Breast epithelium (tissue), 4 donors: ENCODE measurements around the gene VEZT. TPM values are rescaled to one million over a fixed set of nuclear protein-coding genes. Genes with fewer than 3 reads are reported as not detected.
"Not testable (repeated sequence)": the region's sequence is repeated elsewhere in the genome, so short reads cannot be mapped to it uniquely, and the experiment has no call there.

Source experiments
- DNase-seq, 2 donors: peaks; one replicate each; pipeline ENCODE4 v3.0.0-alpha.2; 2019; ENCODE audit warnings: low spot score in 2 of 2
- H3K27ac ChIP-seq, 2 donors: fragments of 200-600 bp; sonication (generic) in 1 of 2; one replicate each; pipeline ENCODE4 v1.5.1; 2016 to 2019; ENCODE audit warnings: mild to moderate bottlenecking in 1 of 2
- H3K27me3 ChIP-seq, 2 donors: fragments of 200-600 bp; sonication (generic) in 1 of 2; one replicate each; pipeline versions ENCODE4 v1.5.1 to v1.6.0; 2017 to 2019; ENCODE audit warnings: control low read depth in 1 of 2, mild to moderate bottlenecking in 1 of 2
- H3K36me3 ChIP-seq: fragments of 200-600 bp; one replicate; pipeline ENCODE4 v1.5.1; 2019
- H3K4me1 ChIP-seq, 2 donors: fragments of 200-600 bp; sonication (generic); one replicate each; pipeline ENCODE4 v1.5.1; 2016 to 2019; ENCODE audit warnings: control low read depth in 1 of 2
- H3K4me3 ChIP-seq, 3 donors: fragments of 200-600 bp; sonication (generic); 1 replicate in 2 of 3; 2 replicates in 1 of 3; pipeline ENCODE4 v1.5.1; 2016 to 2019; ENCODE audit warnings: mild to moderate bottlenecking in 3 of 3, moderate library complexity in 2 of 3
- H3K9me3 ChIP-seq, 2 donors: fragments of 200-600 bp; sonication (generic) in 1 of 2; one replicate each; pipeline ENCODE4 v1.5.1; 2016 to 2019; ENCODE audit warnings: control low read depth in 1 of 2
- CTCF ChIP-seq, 3 donors: fragments of 450-650 bp; IDR thresholded peaks; one replicate each; pipeline ENCODE4 v1.5.1; 2016 to 2017; ENCODE audit warnings: antibody characterized with exemption in 3 of 3, mild to moderate bottlenecking in 3 of 3, moderate library complexity in 3 of 3
- POLR2A ChIP-seq: fragments of 450-650 bp; IDR thresholded peaks from one replicate; pipeline ENCODE4 v1.6.1; 2016; ENCODE audit warnings: antibody characterized with exemption, mild to moderate bottlenecking, moderate library complexity
- POLR2AphosphoS5 ChIP-seq, 3 donors: sonication (generic); formaldehyde crosslinking; IDR thresholded peaks; one replicate each; pipeline ENCODE4 v1.6.1; 2017; ENCODE audit warnings: antibody characterized with exemption in 3 of 3
- intact Hi-C: fragments of 100-400 bp; cut with DNase I; formaldehyde crosslinking; loops from one replicate; pipeline ENCODE4 v1.15.1; 2023; ENCODE audit warnings: low total_unique reads
- total RNA-seq, 3 donors: library from RNA; depleted of rRNA; stranded (reverse); fragments of >200 nt; gene quantifications; one replicate each; pipeline ENCODE4 v1.1.0, GENCODE V29; 2016

Gene VEZT
- total RNA-seq, 3 donors from 2014 or later = 72.8 to 126 (median 73.8) TPM

- no peak for DNase-seq
- Histone ChIP-seq H3K27ac (no peak overlapping the region), H3K4me1 (no peaks in the 10 kb centered on the region), H3K36me3 (no peaks in the 10 kb centered on the region), H3K27me3 (no peaks in the 10 kb centered on the region), H3K9me3 (no peaks in the 10 kb centered on the region), H3K4me3 (no peak overlapping the region)
- intact Hi-C loops = no loop called here
- TF ChIP-seq CTCF (IDR thresholded peaks at IDR 0.05) = no peak
- no peak for TF ChIP-seq POLR2A
- no peak for TF ChIP-seq POLR2AphosphoS5 (IDR thresholded peaks at IDR 0.05)
These were observed 73.9 kb downstream of the VEZT start for GRCh38 chr12:95291501-95291900.

- Histone ChIP-seq H3K4me1 (no peaks in the 10 kb centered on the region), H3K27me3 (no peaks in the 10 kb centered on the region), H3K36me3 (no peaks in the 10 kb centered on the region), H3K4me3 (no peak overlapping the region), H3K9me3 (no peaks in the 10 kb centered on the region), H3K27ac (no peak overlapping the region)
- TF ChIP-seq POLR2AphosphoS5 (IDR thresholded peaks at IDR 0.05) (no peak), CTCF (IDR thresholded peaks at IDR 0.05) (no peak), POLR2A (no peak)
- no peak for DNase-seq
- intact Hi-C loops = no loop called here
These were observed 81.3 kb downstream of the VEZT start for GRCh38 chr12:95298916-95299315.

GRCh38 chr12:95300286-95300685 lies 82.7 kb downstream of the VEZT start:
- Histone ChIP-seq H3K27me3 (no peaks in the 10 kb centered on the region), H3K27ac (no peak overlapping the region), H3K9me3 (no peaks in the 10 kb centered on the region), H3K4me3 (no peak overlapping the region), H3K36me3 (no peaks in the 10 kb centered on the region), H3K4me1 (no peaks in the 10 kb centered on the region)
- no peak for DNase-seq
- no peak for TF ChIP-seq POLR2A
- no peak for TF ChIP-seq POLR2AphosphoS5 (IDR thresholded peaks at IDR 0.05)
- intact Hi-C loops = no loop called here

DNA sequence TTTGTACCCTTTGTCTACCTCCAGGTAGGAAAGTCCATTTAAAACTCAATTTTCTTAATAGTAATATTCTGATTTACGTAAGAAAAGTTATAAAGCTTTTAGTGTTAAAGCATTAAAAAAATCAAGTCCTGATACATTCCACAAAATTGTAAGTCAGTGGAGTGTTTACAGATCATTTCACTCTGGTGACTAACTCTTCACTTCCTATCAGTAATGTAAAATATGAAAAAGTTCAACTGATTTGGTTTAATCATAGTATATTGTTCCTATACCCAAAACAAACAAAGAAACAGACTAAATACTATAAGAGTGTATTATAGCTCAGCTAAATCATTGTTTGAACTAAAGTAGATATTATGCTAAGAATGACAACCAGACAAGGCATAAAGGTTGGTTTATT lies 85.9 kb downstream of the VEZT start:
- no peaks in the 10 kb centered on the region for H3K9me3 ChIP-seq
- intact Hi-C loops = no loop called here
- no peak for DNase-seq
- H3K4me3 ChIP-seq = no peak overlapping the region
- no peak overlapping the region for H3K27ac ChIP-seq
- TF ChIP-seq POLR2A (no peak), POLR2AphosphoS5 (IDR thresholded peaks at IDR 0.05) (no peak), CTCF (IDR thresholded peaks at IDR 0.05) (no peak)
- no peaks in the 10 kb centered on the region for H3K27me3 ChIP-seq
- H3K36me3 ChIP-seq = no peaks in the 10 kb centered on the region
- H3K4me1 ChIP-seq = no peaks in the 10 kb centered on the region

DNA sequence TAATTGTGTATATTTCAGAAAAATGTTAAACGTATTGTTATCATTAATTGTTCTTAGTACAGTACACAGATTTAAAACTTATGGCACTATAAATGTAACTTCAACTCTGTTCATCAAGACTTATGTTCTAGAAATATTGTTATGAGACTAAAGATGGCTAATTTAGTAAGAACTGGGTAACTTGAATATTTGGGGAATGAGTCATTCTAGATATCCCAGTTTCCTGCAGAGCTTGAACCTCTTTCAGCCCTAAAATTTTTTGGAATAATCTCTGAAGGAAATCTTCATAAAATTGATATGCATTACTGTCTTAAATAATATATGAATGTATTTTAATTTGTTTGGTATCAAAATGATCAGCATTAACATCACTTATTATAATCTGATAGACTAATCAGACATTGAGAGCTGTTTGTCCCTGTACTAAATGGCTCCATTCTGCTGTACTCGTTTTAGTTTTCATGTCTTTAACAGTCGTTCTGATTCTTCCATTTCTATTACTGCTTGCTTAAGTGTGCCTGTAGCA lies 87.1 kb downstream of the VEZT start:
- Histone ChIP-seq H3K36me3 (no peaks in the 10 kb centered on the region), H3K27ac (no peak overlapping the region), H3K9me3 (no peaks in the 10 kb centered on the region), H3K4me3 (no peak overlapping the region), H3K27me3 (no peaks in the 10 kb centered on the region), H3K4me1 (no peaks in the 10 kb centered on the region)
- no peak for DNase-seq
- TF ChIP-seq POLR2A = no peak
- TF ChIP-seq CTCF (IDR thresholded peaks at IDR 0.05) = no peak
- TF ChIP-seq POLR2AphosphoS5 (IDR thresholded peaks at IDR 0.05) = no peak
- intact Hi-C loops = no loop called here

DNA sequence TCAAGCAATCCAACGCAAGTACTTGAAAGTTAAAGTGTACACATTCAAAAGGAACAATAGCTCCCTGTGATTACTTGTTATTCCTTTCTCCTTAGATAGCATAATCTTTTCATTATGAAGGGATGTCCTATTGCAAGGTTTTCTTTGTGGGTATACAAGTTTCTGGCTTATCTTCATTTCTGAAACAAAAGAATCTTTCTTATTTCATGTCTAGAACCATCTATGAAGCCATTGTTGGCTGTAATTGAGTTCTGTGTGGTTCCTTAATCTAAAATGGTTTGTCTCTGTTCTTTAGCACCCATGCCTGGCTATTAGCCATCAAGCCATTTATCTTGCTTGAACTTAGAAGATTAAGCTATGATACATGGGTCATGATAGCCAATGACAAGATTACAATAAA lies 95.0 kb downstream of the VEZT start:
- intact Hi-C loops = no loop called here
- Histone ChIP-seq H3K4me1 (no peaks in the 10 kb centered on the region), H3K4me3 (no peak overlapping the region), H3K27me3 (no peaks in the 10 kb centered on the region), H3K27ac (no peak overlapping the region), H3K9me3 (no peaks in the 10 kb centered on the region), H3K36me3 (no peaks in the 10 kb centered on the region)
- TF ChIP-seq POLR2A = no peak
- TF ChIP-seq CTCF (IDR thresholded peaks at IDR 0.05) = no peak
- TF ChIP-seq POLR2AphosphoS5 (IDR thresholded peaks at IDR 0.05) = no peak
- DNase-seq = no peak

DNA sequence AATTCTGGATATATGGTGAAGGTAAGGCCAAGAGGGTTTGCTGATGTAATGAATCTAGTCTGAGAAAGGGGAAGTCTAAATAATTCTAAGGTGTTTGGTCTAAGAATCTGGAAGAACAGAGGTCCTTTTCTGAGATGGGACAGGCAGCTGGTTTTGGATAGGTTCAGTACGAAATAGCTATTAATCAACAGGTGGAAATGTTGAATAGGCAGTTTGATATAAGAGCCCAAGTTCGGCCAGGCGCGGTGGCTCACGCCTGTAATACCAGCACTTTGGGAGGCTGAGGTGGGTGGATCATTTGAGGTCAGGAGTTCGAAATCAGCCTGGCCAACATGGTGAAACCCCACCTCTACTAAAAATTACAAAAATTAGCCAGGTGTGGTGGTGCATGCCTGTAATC lies 97.1 kb downstream of the VEZT start:
- not testable (repeated sequence) for H3K27me3 ChIP-seq, H3K4me3 ChIP-seq, DNase-seq, H3K4me1 ChIP-seq, H3K9me3 ChIP-seq, H3K27ac ChIP-seq, H3K36me3 ChIP-seq
- intact Hi-C loops = loop anchor here (2.0 kb wide), 1 partner anchor 50 kb away; no protein-coding TSS in a partner anchor
